Panc1 (cell line): ENCODE measurements around the gene ACTR1B. TPM values are rescaled to one million over a fixed set of nuclear protein-coding genes. Genes with fewer than 3 reads are reported as not detected.
A peak's percentile ranks its signal among the peaks of the same experiment; 100 is the strongest.
"Not testable (repeated sequence)": the region's sequence is repeated elsewhere in the genome, so short reads cannot be mapped to it uniquely, and the experiment has no call there.

ENCODE experiments used
- ATAC-seq: fragments of 200-7000 bp; cut with Tn5 transposase; 2 replicates; pipeline ENCODE4 v1.9.1; 2020; ENCODE audit warnings: mild to moderate bottlenecking, moderate library complexity
- Bru-seq: library from RNA; stranded (reverse); fragments of 400-500 nt; gene quantifications from one replicate; lab custom pipeline; 2021; lab: Mats Ljungman, UMichigan
- BruChase-seq, 2 experiments: library from RNA; stranded (reverse); fragments of 400-500 nt; gene quantifications; one replicate each; lab custom pipeline; 2021; lab: Mats Ljungman, UMichigan
- BruUV-seq: library from RNA; stranded (reverse); fragments of 400-500 nt; replicated peaks from 2 replicates; lab custom pipeline; 2021; lab: Mats Ljungman, UMichigan
- CTCF ChIA-PET: fragments of 300-600 bp; sonication (Branson Sonifier 250); formaldehyde crosslinking; loops from one replicate; lab custom pipeline; 2022; ENCODE audit warnings: antibody characterized with exemption; lab: Charles Lee
- POLR2A ChIA-PET: fragments of 300-600 bp; sonication (Branson Sonifier 250); formaldehyde crosslinking; loops from one replicate; lab custom pipeline; 2022; ENCODE audit warnings: antibody characterized with exemption; lab: Charles Lee
- DNase-seq: peaks from one replicate; pipeline ENCODE4 v3.0.0-alpha.2; 2010; ENCODE audit warnings: low read depth, low spot score
- H3K27ac ChIP-seq: 2 replicates; pipeline ENCODE4 v1.5.1; 2011; ENCODE audit warnings: mild to moderate bottlenecking, low read length, inconsistent platforms
- H3K27me3 ChIP-seq: fragments of 200-500 bp; sonication (Bioruptor generic); 2 replicates; pipeline ENCODE4 v1.6.0; 2014; ENCODE audit warnings: low read length, inconsistent platforms; ENCODE audit not compliant: control insufficient read depth, insufficient read depth
- H3K36me3 ChIP-seq: fragments of 200-500 bp; sonication (Bioruptor generic); 2 replicates; pipeline ENCODE4 v1.5.1; 2014; ENCODE audit warnings: inconsistent platforms, mild to moderate bottlenecking, low read length, moderate library complexity; ENCODE audit not compliant: control insufficient read depth, insufficient read depth
- H3K4me1 ChIP-seq: 2 replicates; pipeline ENCODE4 v1.5.1; 2011; ENCODE audit warnings: inconsistent platforms, mild to moderate bottlenecking, low read length, moderate library complexity; ENCODE audit not compliant: control insufficient read depth, insufficient read depth
- H3K4me3 ChIP-seq, 2 experiments: 2 replicates each; pipeline ENCODE4 v1.5.1; 2011 to 2012; ENCODE audit warnings: low read depth in 2 of 2, low read length in 2 of 2, mild to moderate bottlenecking in 2 of 2, inconsistent platforms in 1 of 2, moderate library complexity in 1 of 2
- H3K9me3 ChIP-seq: fragments of 200-500 bp; sonication (Bioruptor generic); 2 replicates; pipeline ENCODE4 v1.5.1; 2014; ENCODE audit warnings: low read depth, mild to moderate bottlenecking, inconsistent platforms, low read length, moderate library complexity; ENCODE audit not compliant: control insufficient read depth, insufficient read depth
- CTCF ChIP-seq: fragments of 450-650 bp; IDR thresholded peaks from 2 replicates; pipeline ENCODE4 v1.5.1; 2017; ENCODE audit warnings: mild to moderate bottlenecking
- POLR2AphosphoS5 ChIP-seq: IDR thresholded peaks from 2 replicates; pipeline ENCODE4 v1.6.1; 2012; ENCODE audit warnings: mild to moderate bottlenecking, low read depth, low read length, moderate library complexity
- SIN3A ChIP-seq: IDR thresholded peaks from 2 replicates; pipeline ENCODE4 v1.6.1; 2012; ENCODE audit warnings: low read depth, mild to moderate bottlenecking, low read length, moderate library complexity, borderline replicate concordance; ENCODE audit not compliant: insufficient read depth
- in situ Hi-C: cut with HindIII; loops from 2 replicates; pipeline ENCODE4 v1.10.0; 2016; ENCODE audit warnings: low sequenced_read_pairs, low pct_unique_long_range_greater_than_20kb
- intact Hi-C: fragments of 100-400 bp; cut with micrococcal nuclease; formaldehyde crosslinking; loops from one replicate; pipeline ENCODE4 v1.10.0; 2022; ENCODE audit not compliant: unreplicated experiment
- long read RNA-seq: library from polyadenylated mRNA; unstranded; transcript quantifications from one replicate; pipeline ENCODE4 v2.0.0, GENCODE V29; 2021; ENCODE audit not compliant: unreplicated experiment
- polyA plus RNA-seq: library from polyadenylated mRNA; unstranded; fragments of >200 nt; gene quantifications from one replicate; pipeline ENCODE4 v1.2.1, GENCODE V29; 2012; ENCODE audit warnings: missing spikeins; ENCODE audit not compliant: insufficient read length
- total RNA-seq: library from RNA; stranded (reverse); gene quantifications from one replicate; pipeline ENCODE4 v1.2.1, GENCODE V29; 2021; ENCODE audit not compliant: unreplicated experiment

The ACTR1B gene
- total RNA-seq = 28.1 TPM
- polyA plus RNA-seq = 39.2 TPM
- percentile 68 among the genes with signal in this experiment for Bru-seq, nascent RNA
- percentile 86 among the genes with signal in this experiment for BruChase-seq, experiment 1, labeled RNA remaining after a 2-hour chase
- BruChase-seq, experiment 2, labeled RNA remaining after a 6-hour chase = percentile 71 among the genes with signal in this experiment
- long read RNA-seq, partial matches to known transcripts = 6 of 16 reads
- long read RNA-seq, other reads (novel, unspliced or antisense) = 8 of 16 reads

- ChIA-PET POLR2A (interaction anchor here (0.6 to 1.1 kb wide), 2 partner anchors 13 to 19 kb away, joined by 4 to 7 read pairs; partner anchors contain the start of gene COX5B), CTCF (interaction anchor here (0.7 to 1.6 kb wide), 3 partner anchors 12 to 46 kb away, joined by 3 to 5 read pairs (median 3); no protein-coding TSS in a partner anchor)
- H3K27me3 ChIP-seq = no peaks in the 10 kb centered on the region
- in situ Hi-C loops (no loop called here), intact Hi-C loops (no loop called here)
- peak within 1 kb of the TSS; percentile 62 to 79 for H3K4me3 ChIP-seq
- H3K9me3 ChIP-seq = no peaks in the 10 kb centered on the region
- peak; percentile 90 for DNase-seq
- ATAC-seq = peak; percentile 94
- H3K27ac ChIP-seq = peak within 1 kb of the TSS; percentile 96
- TF ChIP-seq POLR2AphosphoS5 (peak; percentile 74), CTCF (peak; percentile 81; the same call in 1 of the 2 replicates), SIN3A (no peak)
- peaks cover 14% of the 10 kb centered on the region for H3K4me1 ChIP-seq
- no TSS peak for BruUV-seq
- no peaks in the 10 kb centered on the region; the same call in 1 of the 2 replicates for H3K36me3 ChIP-seq
These were observed at the start of gene ACTR1B for GRCh38 chr2:97663962-97664635. Gene ACTR1B, minus strand, starts transcription at chr2:97664044. Its CDS starts 154 bp downstream, at chr2:97663890.

GRCh38 chr2:97712693-97713295 is 49.0 kb upstream of the ACTR1B start:
- ChIA-PET POLR2A (no interaction called here), CTCF (interaction anchor here (0.7 kb wide), 1 partner anchor 91 kb away, joined by 3 read pairs; no protein-coding TSS in a partner anchor)
- no peaks in the 10 kb centered on the region for H3K27me3 ChIP-seq
- H3K4me1 ChIP-seq = no peaks in the 10 kb centered on the region
- in situ Hi-C loops = no loop called here
- no peaks in the 10 kb centered on the region for H3K9me3 ChIP-seq
- no peak overlapping the region for H3K4me3 ChIP-seq
- intact Hi-C loops = no loop called here
- BruUV-seq = no TSS peak
- H3K27ac ChIP-seq = no peak overlapping the region
- DNase-seq (no peak), ATAC-seq (no peak)
- no peaks in the 10 kb centered on the region for H3K36me3 ChIP-seq
- no peak for TF ChIP-seq SIN3A
- no peak for TF ChIP-seq CTCF
- no peak for TF ChIP-seq POLR2AphosphoS5

- CTCF ChIA-PET, H3K27me3 ChIP-seq, POLR2A ChIA-PET: not testable (repeated sequence)
These were observed 48.3 kb upstream of the ACTR1B start for GRCh38 chr2:97712175-97712574.

More at GRCh38 chr2:97712175-97712574, 48.3 kb upstream of the ACTR1B start:
- in situ Hi-C loops, H3K4me3 ChIP-seq, H3K36me3 ChIP-seq, H3K9me3 ChIP-seq, intact Hi-C loops, ATAC-seq, H3K4me1 ChIP-seq, BruUV-seq, H3K27ac ChIP-seq, DNase-seq: not testable (repeated sequence)
